H1 (cell line): ENCODE measurements around the gene NECAB3. TPM values are rescaled to one million over a fixed set of nuclear protein-coding genes. Genes with fewer than 3 reads are reported as not detected.

Source experiments
- CTCF ChIA-PET: fragments of 300-600 bp; sonication (Branson Sonifier 250); formaldehyde crosslinking; loops from one replicate; lab custom pipeline; 2021; ENCODE audit not compliant: partially characterized antibody; lab: Charles Lee
- POLR2A ChIA-PET: fragments of 300-600 bp; sonication (Branson Sonifier 250); formaldehyde crosslinking; loops from one replicate; lab custom pipeline; 2021; ENCODE audit warnings: inconsistent platforms; ENCODE audit not compliant: partially characterized antibody; lab: Charles Lee
- DNase-seq, 2 experiments: peaks; one replicate each; pipeline versions ENCODE4 v3.0.0 to v3.0.0-alpha.2; 2010 to 2022; ENCODE audit warnings: low spot score in 2 of 2, low read depth in 1 of 2, mixed read lengths in 1 of 2
- FAIRE-seq: peaks from 2 replicates; lab custom pipeline; 2011; peaks lifted over from hg19 to GRCh38; lab: Jason Lieb, UNC
- H2AFZ ChIP-seq: 2 replicates; pipeline ENCODE4 v1.8.1; 2012; ENCODE audit warnings: low read length, inconsistent platforms
- H2AK5ac ChIP-seq: 2 replicates; pipeline ENCODE4 v1.6.1; 2013; ENCODE audit warnings: low read depth, low read length
- H2BK120ac ChIP-seq: replicated peaks from 2 replicates; pipeline ENCODE3; 2013; ENCODE audit warnings: low read depth, low read length, inconsistent platforms
- H2BK12ac ChIP-seq: 2 replicates; pipeline ENCODE4 v1.6.1; 2013; ENCODE audit warnings: low read depth, low read length
- H2BK15ac ChIP-seq: 2 replicates; pipeline ENCODE4 v1.6.1; 2013; ENCODE audit warnings: low read length
- H2BK20ac ChIP-seq: 2 replicates; pipeline ENCODE4 v1.6.1; 2013; ENCODE audit warnings: low read length
- H2BK5ac ChIP-seq: 2 replicates; pipeline ENCODE4 v1.6.1; 2013; ENCODE audit warnings: low read depth, low read length
- H3K14ac ChIP-seq: 2 replicates; pipeline ENCODE4 v1.6.1; 2013; ENCODE audit warnings: inconsistent platforms; ENCODE audit not compliant: insufficient read length
- H3K18ac ChIP-seq: 2 replicates; pipeline ENCODE4 v1.6.1; 2013; ENCODE audit warnings: low read length; ENCODE audit errors: extremely low read depth
- H3K23ac ChIP-seq: 2 replicates; pipeline ENCODE4 v1.6.1; 2013; ENCODE audit warnings: inconsistent platforms; ENCODE audit not compliant: insufficient read length
- H3K23me2 ChIP-seq: 2 replicates; pipeline ENCODE4 v1.6.1; 2013; ENCODE audit warnings: low read depth, low read length
- H3K27ac ChIP-seq: 2 replicates; pipeline ENCODE4 v1.6.1; 2011; ENCODE audit warnings: low read depth, low read length, inconsistent platforms
- H3K27me3 ChIP-seq, 4 experiments: replicated peaks in 1 of 4; 1 replicate in 1 of 4; 2 replicates in 3 of 4; pipeline versions ENCODE4 v1.6.1 to v1.8.1; 2011 to 2013; ENCODE audit warnings: low read length in 3 of 4, mild to moderate bottlenecking in 3 of 4, inconsistent platforms in 2 of 4, mixed read lengths in 2 of 4, moderate library complexity in 1 of 4; ENCODE audit not compliant: control insufficient read depth in 3 of 4, insufficient read depth in 3 of 4; ENCODE audit errors: extremely low read depth in 1 of 4
- H3K36me3 ChIP-seq, 4 experiments: 2 replicates each; pipeline versions ENCODE4 v1.6.1 to v1.8.1; 2011 to 2013; ENCODE audit warnings: mild to moderate bottlenecking in 4 of 4, low read length in 3 of 4, moderate library complexity in 2 of 4, control low read depth in 1 of 4, inconsistent platforms in 1 of 4; ENCODE audit not compliant: insufficient read depth in 4 of 4, control insufficient read depth in 2 of 4
- H3K4ac ChIP-seq: replicated peaks from 2 replicates; pipeline ENCODE3; 2013; ENCODE audit warnings: low read length, low read depth, mixed read lengths, inconsistent platforms; ENCODE audit not compliant: insufficient read length
- H3K4me1 ChIP-seq, 4 experiments: replicated peaks in 1 of 4; 1 replicate in 1 of 4; 2 replicates in 3 of 4; pipeline versions ENCODE4 v1.6.1 to v1.8.1; 2011 to 2013; ENCODE audit warnings: low read length in 3 of 4, inconsistent platforms in 2 of 4, mixed read lengths in 1 of 4; ENCODE audit not compliant: insufficient read depth in 4 of 4, control insufficient read depth in 3 of 4
- H3K4me2 ChIP-seq, 2 experiments: 2 replicates each; pipeline versions ENCODE4 v1.6.1 to v1.8.1; 2011 to 2013; ENCODE audit warnings: low read depth in 2 of 2, low read length in 2 of 2, control low read depth in 1 of 2, inconsistent platforms in 1 of 2, mild to moderate bottlenecking in 1 of 2; ENCODE audit not compliant: insufficient read depth in 1 of 2
- H3K4me3 ChIP-seq, 4 experiments: fragments of 200-600, 300-600 bp in 1 of 4; sonication (generic), shearing (Covaris generic), sonication (Bioruptor Twin) in 1 of 4; 2 replicates each; pipeline versions ENCODE4 v1.5.1 to v1.8.1; 2011 to 2016; ENCODE audit warnings: low read length in 4 of 4, low read depth in 3 of 4, control low read depth in 2 of 4, inconsistent platforms in 2 of 4, mild to moderate bottlenecking in 2 of 4, mixed read lengths in 1 of 4, moderate library complexity in 1 of 4; ENCODE audit not compliant: insufficient read depth in 2 of 4; ENCODE audit errors: extremely low read depth in 1 of 4
- H3K56ac ChIP-seq: replicated peaks from 2 replicates; pipeline ENCODE3; 2013; ENCODE audit warnings: low read depth, mild to moderate bottlenecking, mixed read lengths, low read length, inconsistent platforms; ENCODE audit not compliant: insufficient read length
- H3K79me1 ChIP-seq: 2 replicates; pipeline ENCODE4 v1.6.1; 2013; ENCODE audit warnings: low read depth, low read length, control low read depth
- H3K79me2 ChIP-seq, 2 experiments: 2 replicates each; pipeline versions ENCODE4 v1.6.1 to v1.8.1; 2012 to 2013; ENCODE audit warnings: low read length in 2 of 2, mild to moderate bottlenecking in 2 of 2, inconsistent platforms in 1 of 2; ENCODE audit not compliant: insufficient read depth in 2 of 2, control insufficient read depth in 1 of 2
- H3K9ac ChIP-seq, 4 experiments: replicated peaks in 1 of 4; 1 replicate in 1 of 4; 2 replicates in 3 of 4; pipeline versions ENCODE4 v1.6.1 to v1.8.1; 2011 to 2013; ENCODE audit warnings: low read depth in 3 of 4, low read length in 3 of 4, control low read depth in 2 of 4, mild to moderate bottlenecking in 2 of 4, moderate library complexity in 2 of 4, inconsistent platforms in 1 of 4; ENCODE audit errors: extremely low read depth in 1 of 4
- H3K9me3 ChIP-seq, 2 experiments: 2 replicates each; pipeline versions ENCODE4 v1.6.1 to v1.8.1; 2012 to 2013; ENCODE audit warnings: mild to moderate bottlenecking in 2 of 2, moderate library complexity in 2 of 2, control low read depth in 1 of 2, inconsistent platforms in 1 of 2, low read depth in 1 of 2, low read length in 1 of 2, mixed read lengths in 1 of 2; ENCODE audit not compliant: insufficient read depth in 2 of 2
- H4K20me1 ChIP-seq, 2 experiments: replicated peaks in 1 of 2; 2 replicates each; pipeline versions ENCODE3 to v1.8.1; 2011 to 2013; ENCODE audit warnings: inconsistent platforms in 2 of 2, low read length in 2 of 2, mild to moderate bottlenecking in 1 of 2; ENCODE audit not compliant: insufficient read depth in 2 of 2, control insufficient read depth in 1 of 2
- H4K5ac ChIP-seq: 2 replicates; pipeline ENCODE4 v1.6.1; 2013; ENCODE audit warnings: low read length, low read depth, mixed read lengths, inconsistent platforms; ENCODE audit not compliant: insufficient read length
- H4K8ac ChIP-seq: 2 replicates; pipeline ENCODE4 v1.8.0; 2013; ENCODE audit warnings: mild to moderate bottlenecking, moderate library complexity, low read length, inconsistent platforms; ENCODE audit not compliant: insufficient read depth; ENCODE audit errors: extremely low read depth
- H4K91ac ChIP-seq: replicated peaks from 2 replicates; pipeline ENCODE3; 2013; ENCODE audit warnings: low read length, mixed read lengths, inconsistent platforms; ENCODE audit not compliant: insufficient read length
- WGBS, 2 experiments: shearing (Covaris generic) in 1 of 2; methylation state at CpG; one replicate each; pipeline versions ENCODE4 v1.1.6 to v1.1.7; 2013 to 2015; ENCODE audit warnings: low lambda C conversion rate in 2 of 2, mixed read lengths in 2 of 2, inconsistent platforms in 1 of 2, low coverage in 1 of 2, missing lambda C conversion rate in 1 of 2; ENCODE audit not compliant: insufficient replicate concordance in 2 of 2, insufficient coverage in 1 of 2, insufficient read length in 1 of 2; ENCODE audit errors: extremely low coverage in 1 of 2, missing lambda C conversion rate in 1 of 2; 5-methylcytosine and 5-hydroxymethylcytosine counted together
- polyA plus RNA-seq, 7 experiments: library from polyadenylated mRNA; depleted of rRNA in 3 of 7; stranded (reverse) in 5 of 7; unstranded in 2 of 7; fragments of >200 nt in 5 of 7; fragments of 200-250 nt in 2 of 7; gene quantifications; 1 replicate in 5 of 7; 2 replicates in 1 of 7; 4 replicates in 1 of 7; pipeline versions ENCODE4 v1.2.1 to v1.2.3, GENCODE V29; 2011 to 2013; ENCODE audit warnings: missing spikeins in 2 of 7, mixed read lengths in 2 of 7
- total RNA-seq: library from RNA; stranded (reverse); fragmentation: NEBNext Ultra II Directional; extraction: Animal tissue kit (Norgen Biotek cat#: 25700); gene quantifications from 2 replicates; pipeline ENCODE4 v1.2.1, GENCODE V29; 2021
- TF ChIP-seq, protein P1 (sequence below): IDR thresholded peaks from 2 replicates; pipeline ENCODE4 v1.6.1; 2011; ENCODE audit warnings: low read length, improper control_type of control experiment

Gene NECAB3
- total and polyA plus RNA-seq, 2 of the 8 experiments (the other 6 are each of a cell fraction or from before 2014, with no cell fraction given): 20.5 to 46.2 TPM

DNA sequence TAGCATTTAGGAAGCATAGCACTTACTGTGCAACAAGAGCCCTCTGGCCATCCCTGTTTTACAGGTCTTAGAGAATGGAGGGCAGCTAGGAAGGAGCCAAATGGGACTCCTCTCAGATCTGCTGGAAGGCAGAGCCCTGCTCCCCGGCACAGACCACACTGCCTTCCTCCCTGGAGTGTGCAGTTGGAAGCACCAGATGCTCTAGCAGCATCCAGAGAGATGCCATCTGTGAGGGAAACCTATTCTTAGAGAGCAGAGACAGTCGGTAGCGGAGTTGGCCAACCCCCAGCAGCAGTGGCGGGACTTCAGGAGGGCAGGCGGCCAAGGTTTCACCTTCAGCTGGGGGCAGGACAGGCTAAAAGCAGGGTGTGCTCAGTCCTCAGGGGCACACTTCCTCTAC lies 28.6 kb upstream of the NECAB3 start:
- Histone ChIP-seq H3K4me1 (no peaks in the 10 kb centered on the region), H3K9ac (no peak overlapping the region), H3K23me2 (no peaks in the 10 kb centered on the region), H2BK5ac (no peak overlapping the region), H2BK120ac (no peak overlapping the region), H4K5ac (no peak overlapping the region), H2BK12ac (no peak overlapping the region), H3K9me3 (peaks cover 5 to 29% of the 10 kb centered on the region in 2 experiments; a peak in 2 of 4 replicates), H3K79me1 (no peaks in the 10 kb centered on the region), H3K4ac (no peak overlapping the region), H4K20me1 (no peaks in the 10 kb centered on the region), H3K27me3 (no peaks in the 10 kb centered on the region; a peak in 1 of 7 replicates), H2AFZ (no peak overlapping the region), H2BK20ac (no peak overlapping the region), H4K8ac (no peak overlapping the region), H3K27ac (no peak overlapping the region), H3K56ac (no peak overlapping the region), H3K23ac (no peak overlapping the region), H3K14ac (no peak overlapping the region), H3K4me2 (no peak overlapping the region), H2BK15ac (no peak overlapping the region), H3K79me2 (no peaks in the 10 kb centered on the region), H3K18ac (no peak overlapping the region), H4K91ac (no peak overlapping the region), H2AK5ac (no peak overlapping the region), H3K36me3 (no peaks in the 10 kb centered on the region; a peak in 1 of 8 replicates), H3K4me3 (no peak overlapping the region)
- TF ChIP-seq, protein P1, sequence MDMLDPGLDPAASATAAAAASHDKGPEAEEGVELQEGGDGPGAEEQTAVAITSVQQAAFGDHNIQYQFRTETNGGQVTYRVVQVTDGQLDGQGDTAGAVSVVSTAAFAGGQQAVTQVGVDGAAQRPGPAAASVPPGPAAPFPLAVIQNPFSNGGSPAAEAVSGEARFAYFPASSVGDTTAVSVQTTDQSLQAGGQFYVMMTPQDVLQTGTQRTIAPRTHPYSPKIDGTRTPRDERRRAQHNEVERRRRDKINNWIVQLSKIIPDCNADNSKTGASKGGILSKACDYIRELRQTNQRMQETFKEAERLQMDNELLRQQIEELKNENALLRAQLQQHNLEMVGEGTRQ: no peak
- ChIA-PET POLR2A (interaction anchor here (0.6 to 1.7 kb wide), 2 partner anchors 9 to 12 kb away, joined by 3 to 4 read pairs; no protein-coding TSS in a partner anchor), CTCF (interaction anchor here (0.9 kb wide), 1 partner anchor 10 kb away, joined by 6 read pairs; no protein-coding TSS in a partner anchor)
- DNase-seq (no peak), FAIRE-seq (no peak)
- 90% methylated on average over 5 of the region's 5 CpGs; no CpG with 5 or more reads in 1 of the 2 experiments for WGBS, 2 experiments
